K562 (cell line): ENCODE data around the gene PARP1. TPM values are rescaled to one million over a fixed set of nuclear protein-coding genes. Genes with fewer than 3 reads are reported as not detected.

Experiments used
- CBX2 ChIP-seq: fragments of 200-600 bp; sonication (generic); IDR thresholded peaks from one replicate; pipeline ENCODE4 v1.6.1; 2012; ENCODE audit warnings: mild to moderate bottlenecking, low read length, inconsistent platforms; ENCODE audit not compliant: insufficient read depth, poor library complexity, severe bottlenecking
- CBX3 ChIP-seq, 2 experiments: IDR thresholded peaks; 1 replicate in 1 of 2; 2 replicates in 1 of 2; pipeline ENCODE4 v1.6.1; 2012; ENCODE audit warnings: inconsistent platforms in 2 of 2, low read length in 2 of 2, borderline replicate concordance in 1 of 2, control low read depth in 1 of 2
- NFATC3 ChIP-seq: fragments of 450-650 bp; IDR thresholded peaks from 2 replicates; pipeline ENCODE4 v1.6.1; 2017; ENCODE audit warnings: mild to moderate bottlenecking
- NFE2 ChIP-seq: IDR thresholded peaks from 2 replicates; pipeline ENCODE4 v1.6.1; 2014; ENCODE audit warnings: antibody characterized with exemption, low read depth
- POLR3G ChIP-seq: IDR thresholded peaks from 2 replicates; pipeline ENCODE4 v1.6.1; 2011; ENCODE audit not compliant: insufficient read length, insufficient replicate concordance; ENCODE audit errors: extremely low read depth
- RAD51 ChIP-seq: fragments of 450-650 bp; IDR thresholded peaks from 2 replicates; pipeline ENCODE4 v1.7.1; 2016; ENCODE audit warnings: low read depth, mild to moderate bottlenecking, borderline replicate concordance
- RBBP5 ChIP-seq: fragments of 200-600 bp; sonication (generic); IDR thresholded peaks from 2 replicates; pipeline ENCODE4 v1.6.1; 2012; ENCODE audit warnings: borderline replicate concordance, mild to moderate bottlenecking, low read length, control low read depth, inconsistent platforms; ENCODE audit not compliant: insufficient read depth, poor library complexity, severe bottlenecking
- SNIP1 ChIP-seq: fragments of 450-650 bp; IDR thresholded peaks from 2 replicates; pipeline ENCODE4 v1.7.1; 2017; ENCODE audit warnings: low read depth, mild to moderate bottlenecking
- SRF ChIP-seq, 2 experiments: fragments of 250-450, 450-650 bp in 1 of 2; sonication (Bioruptor Pico) in 1 of 2; sonication (generic) in 1 of 2; formaldehyde crosslinking; IDR thresholded peaks; 2 replicates each; pipeline versions ENCODE4 v1.5.0 to v1.5.1; 2020 to 2022; ENCODE audit warnings: mild to moderate bottlenecking in 1 of 2, missing genetic modification reagents in 1 of 2
- TBP ChIP-seq: optimal IDR thresholded peaks from 2 replicates; pipeline ENCODE3; 2011; ENCODE audit warnings: low read depth, low read length, improper control_type of control experiment
- TEAD4 ChIP-seq, 2 experiments: sonication (generic) in 1 of 2; formaldehyde crosslinking in 1 of 2; IDR thresholded peaks; 2 replicates each; pipeline versions ENCODE4 v1.6.1 to v1.8.0; 2012 to 2022; ENCODE audit warnings: borderline replicate concordance in 1 of 2, inconsistent platforms in 1 of 2, low read length in 1 of 2, mild to moderate bottlenecking in 1 of 2, missing genetic modification reagents in 1 of 2
- WHSC1 ChIP-seq: IDR thresholded peaks from one replicate; pipeline ENCODE4 v1.6.1; 2012; ENCODE audit warnings: low read length, control low read depth, inconsistent platforms
- ZFX ChIP-seq: sonication (generic); formaldehyde crosslinking; IDR thresholded peaks from 2 replicates; pipeline ENCODE4 v1.8.0; 2022; ENCODE audit warnings: mild to moderate bottlenecking, missing genetic modification reagents, moderate library complexity
- ZKSCAN1 ChIP-seq: fragments of 150-350 bp; IDR thresholded peaks from 2 replicates; pipeline ENCODE4 v1.6.1; 2016; ENCODE audit warnings: low read depth, low read length
- ZNF12 ChIP-seq: sonication (generic); formaldehyde crosslinking; IDR thresholded peaks from 2 replicates; pipeline ENCODE4 v1.4.0; 2020; ENCODE audit warnings: mild to moderate bottlenecking, missing genetic modification reagents
- ZNF324 ChIP-seq: fragments of 250-450 bp; sonication (Bioruptor Pico); IDR thresholded peaks from 2 replicates; pipeline ENCODE4 v1.4.0; 2020; ENCODE audit warnings: mild to moderate bottlenecking
- ZNF699 ChIP-seq: fragments of 250-450 bp; sonication (Bioruptor Pico); IDR thresholded peaks from 2 replicates; pipeline ENCODE4 v1.8.0; 2021; ENCODE audit warnings: mild to moderate bottlenecking, moderate library complexity; ENCODE audit not compliant: insufficient replicate concordance
- ZSCAN29 ChIP-seq: fragments of 450-650 bp; IDR thresholded peaks from 2 replicates; pipeline ENCODE4 v1.6.1; 2017
- ZZZ3 ChIP-seq: fragments of 450-650 bp; IDR thresholded peaks from 2 replicates; pipeline ENCODE4 v1.6.1; 2016; ENCODE audit warnings: antibody characterized with exemption, mild to moderate bottlenecking, moderate library complexity
- polyA plus RNA-seq, 8 experiments: library from polyadenylated mRNA; depleted of rRNA in 4 of 8; stranded (reverse) in 5 of 8; unstranded in 3 of 8; fragments of >200 nt; fragmentation: Nextera tagmentation in 2 of 8; fragmentation: Illumina TruSeq in 1 of 8; extraction: Ambion mirVana in 2 of 8; extraction: Trizol in 1 of 8; gene quantifications; 2 replicates each; pipeline versions ENCODE4 v1.2.1 to v1.2.3, GENCODE V29; 2011 to 2014; ENCODE audit warnings: inconsistent platforms in 1 of 8, missing spikeins in 1 of 8
- total RNA-seq, 7 experiments: library from RNA; depleted of rRNA in 6 of 7; stranded (reverse); fragments of >200 nt in 6 of 7; fragmentation: Illumina TruSeq in 2 of 7; extraction: Trizol in 2 of 7; gene quantifications; 2 replicates each; pipeline versions ENCODE4 v1.2.1 to v1.2.3, GENCODE V29; 2011 to 2021; ENCODE audit warnings: low replicate concordance in 1 of 7
- TF ChIP-seq, protein P1 (sequence below): fragments of 250-450 bp; sonication (Bioruptor Pico); IDR thresholded peaks from 2 replicates; pipeline ENCODE4 v1.5.0; 2020; ENCODE audit warnings: mild to moderate bottlenecking, borderline replicate concordance
- TF ChIP-seq, protein P2 (sequence below): fragments of 450-650 bp; formaldehyde crosslinking; IDR thresholded peaks from 2 replicates; pipeline ENCODE4 v1.4.0; 2022; ENCODE audit warnings: missing genetic modification characterization
- TF ChIP-seq, protein P3 (sequence below): fragments of 250-450 bp; sonication (Bioruptor Pico); IDR thresholded peaks from 2 replicates; pipeline ENCODE4 v1.9.0; 2021; ENCODE audit warnings: mild to moderate bottlenecking
- TF ChIP-seq, protein P4 (sequence below): fragments of 250-450 bp; sonication (Bioruptor Pico); IDR thresholded peaks from 2 replicates; pipeline ENCODE4 v1.4.0; 2020; ENCODE audit warnings: mild to moderate bottlenecking, moderate library complexity

Gene PARP1
- total and polyA plus RNA-seq, 9 of the 15 experiments (the other 6 are each of a cell fraction or from before 2014, with no cell fraction given) = 121 to 306 (median 250) TPM

DNA sequence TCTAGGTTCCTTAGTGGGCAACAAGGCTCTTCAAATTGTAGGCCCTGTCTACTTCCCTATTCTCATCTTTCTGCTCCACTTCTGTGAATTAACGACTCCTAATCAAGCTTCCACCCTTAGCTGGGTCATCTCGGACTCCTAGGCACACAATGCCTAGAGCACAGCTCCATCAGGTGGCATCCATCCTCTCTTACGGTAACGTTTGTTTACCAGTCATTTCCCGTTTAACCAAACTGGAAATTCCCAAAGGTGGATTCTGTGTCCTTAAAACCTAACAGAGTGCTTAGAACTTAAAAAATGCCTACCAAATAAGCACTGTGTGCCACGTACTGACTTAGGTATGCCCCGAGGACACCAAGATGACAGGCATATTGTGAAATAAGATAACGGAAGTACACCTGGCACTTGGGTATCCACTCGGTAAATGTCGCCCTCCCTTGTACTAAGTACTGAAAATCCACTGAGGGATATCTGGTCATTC is 1.5 kb downstream of the PARP1 start (continued):
- TF ChIP-seq TBP (no peak), NFE2 (peak; percentile 26; the same call in 1 of the 2 replicates), ZNF12 (CRISPR knock-in tag) (no peak), SNIP1 (no peak), ZKSCAN1 (no peak), ZZZ3 (no peak), WHSC1 (no peak), CBX3 (IDR thresholded peaks at IDR 0.05; ENCODE audit: borderline replicate concordance in 1 of 2, low read length in 2 of 2) (no peak), CBX2 (no peak), ZNF324 (no peak), RBBP5 (no peak), RAD51 (no peak), TEAD4 (IDR thresholded peaks at IDR 0.05; ENCODE audit: low read length) (0 out of 2 replicates have a peak, but pooled peaks have one; percentile 10), TEAD4 (CRISPR knock-in tag; IDR thresholded peaks at IDR 0.05; ENCODE audit: borderline replicate concordance) (no peak), ZFX (CRISPR knock-in tag) (no peak), SRF (CRISPR knock-in tag; IDR thresholded peaks at IDR 0.05) (no peak), ZNF699 (CRISPR knock-in tag) (no peak), ZSCAN29 (no peak), NFATC3 (0 out of 2 replicates have a peak, but pooled peaks have one; percentile 19), POLR3G (no peak)
- TF ChIP-seq, protein P1, sequence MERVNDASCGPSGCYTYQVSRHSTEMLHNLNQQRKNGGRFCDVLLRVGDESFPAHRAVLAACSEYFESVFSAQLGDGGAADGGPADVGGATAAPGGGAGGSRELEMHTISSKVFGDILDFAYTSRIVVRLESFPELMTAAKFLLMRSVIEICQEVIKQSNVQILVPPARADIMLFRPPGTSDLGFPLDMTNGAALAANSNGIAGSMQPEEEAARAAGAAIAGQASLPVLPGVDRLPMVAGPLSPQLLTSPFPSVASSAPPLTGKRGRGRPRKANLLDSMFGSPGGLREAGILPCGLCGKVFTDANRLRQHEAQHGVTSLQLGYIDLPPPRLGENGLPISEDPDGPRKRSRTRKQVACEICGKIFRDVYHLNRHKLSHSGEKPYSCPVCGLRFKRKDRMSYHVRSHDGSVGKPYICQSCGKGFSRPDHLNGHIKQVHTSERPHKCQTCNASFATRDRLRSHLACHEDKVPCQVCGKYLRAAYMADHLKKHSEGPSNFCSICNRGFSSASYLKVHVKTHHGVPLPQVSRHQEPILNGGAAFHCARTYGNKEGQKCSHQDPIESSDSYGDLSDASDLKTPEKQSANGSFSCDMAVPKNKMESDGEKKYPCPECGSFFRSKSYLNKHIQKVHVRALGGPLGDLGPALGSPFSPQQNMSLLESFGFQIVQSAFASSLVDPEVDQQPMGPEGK = no peak
- TF ChIP-seq, protein P2, sequence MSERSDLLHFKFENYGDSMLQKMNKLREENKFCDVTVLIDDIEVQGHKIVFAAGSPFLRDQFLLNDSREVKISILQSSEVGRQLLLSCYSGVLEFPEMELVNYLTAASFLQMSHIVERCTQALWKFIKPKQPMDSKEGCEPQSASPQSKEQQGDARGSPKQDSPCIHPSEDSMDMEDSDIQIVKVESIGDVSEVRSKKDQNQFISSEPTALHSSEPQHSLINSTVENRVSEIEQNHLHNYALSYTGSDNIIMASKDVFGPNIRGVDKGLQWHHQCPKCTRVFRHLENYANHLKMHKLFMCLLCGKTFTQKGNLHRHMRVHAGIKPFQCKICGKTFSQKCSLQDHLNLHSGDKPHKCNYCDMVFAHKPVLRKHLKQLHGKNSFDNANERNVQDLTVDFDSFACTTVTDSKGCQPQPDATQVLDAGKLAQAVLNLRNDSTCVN (CRISPR knock-in tag) = no peak
- TF ChIP-seq, protein P3, sequence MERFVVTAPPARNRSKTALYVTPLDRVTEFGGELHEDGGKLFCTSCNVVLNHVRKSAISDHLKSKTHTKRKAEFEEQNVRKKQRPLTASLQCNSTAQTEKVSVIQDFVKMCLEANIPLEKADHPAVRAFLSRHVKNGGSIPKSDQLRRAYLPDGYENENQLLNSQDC (CRISPR knock-in tag) = no peak
- TF ChIP-seq, protein P4, sequence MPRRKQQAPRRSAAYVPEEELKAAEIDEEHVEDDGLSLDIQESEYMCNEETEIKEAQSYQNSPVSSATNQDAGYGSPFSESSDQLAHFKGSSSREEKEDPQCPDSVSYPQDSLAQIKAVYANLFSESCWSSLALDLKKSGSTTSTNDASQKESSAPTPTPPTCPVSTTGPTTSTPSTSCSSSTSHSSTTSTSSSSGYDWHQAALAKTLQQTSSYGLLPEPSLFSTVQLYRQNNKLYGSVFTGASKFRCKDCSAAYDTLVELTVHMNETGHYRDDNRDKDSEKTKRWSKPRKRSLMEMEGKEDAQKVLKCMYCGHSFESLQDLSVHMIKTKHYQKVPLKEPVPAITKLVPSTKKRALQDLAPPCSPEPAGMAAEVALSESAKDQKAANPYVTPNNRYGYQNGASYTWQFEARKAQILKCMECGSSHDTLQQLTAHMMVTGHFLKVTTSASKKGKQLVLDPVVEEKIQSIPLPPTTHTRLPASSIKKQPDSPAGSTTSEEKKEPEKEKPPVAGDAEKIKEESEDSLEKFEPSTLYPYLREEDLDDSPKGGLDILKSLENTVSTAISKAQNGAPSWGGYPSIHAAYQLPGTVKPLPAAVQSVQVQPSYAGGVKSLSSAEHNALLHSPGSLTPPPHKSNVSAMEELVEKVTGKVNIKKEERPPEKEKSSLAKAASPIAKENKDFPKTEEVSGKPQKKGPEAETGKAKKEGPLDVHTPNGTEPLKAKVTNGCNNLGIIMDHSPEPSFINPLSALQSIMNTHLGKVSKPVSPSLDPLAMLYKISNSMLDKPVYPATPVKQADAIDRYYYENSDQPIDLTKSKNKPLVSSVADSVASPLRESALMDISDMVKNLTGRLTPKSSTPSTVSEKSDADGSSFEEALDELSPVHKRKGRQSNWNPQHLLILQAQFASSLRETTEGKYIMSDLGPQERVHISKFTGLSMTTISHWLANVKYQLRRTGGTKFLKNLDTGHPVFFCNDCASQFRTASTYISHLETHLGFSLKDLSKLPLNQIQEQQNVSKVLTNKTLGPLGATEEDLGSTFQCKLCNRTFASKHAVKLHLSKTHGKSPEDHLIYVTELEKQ (CRISPR knock-in tag) = no peak
